ENCODE data around the gene MCEMP1.

MCEMP1 gene

GRCh38 chr19:7674010-7675005 is 2.6 kb upstream of the MCEMP1 start:
- Mint-ChIP-seq H3K4me3 (no peak overlapping the region), H3K27me3 (peaks cover 56% of the 10 kb centered on the region), H3K27ac (no peak overlapping the region), H3K9me3 (peaks cover 7% of the 10 kb centered on the region), H3K4me1 (peaks cover 48% of the 10 kb centered on the region), H3K36me3 (ENCODE audit: low read depth) (no peaks in the 10 kb centered on the region)
- ATAC-seq (peak; percentile 29), DNase-seq (peak; percentile 53)

- peaks cover 7% of the 10 kb centered on the region for H3K9me3 Mint-ChIP-seq
- no peak overlapping the region for H3K4me3 Mint-ChIP-seq
- DNase-seq (no peak), ATAC-seq (no peak)
- no peaks in the 10 kb centered on the region for H3K36me3 Mint-ChIP-seq (ENCODE audit: low read depth)
- H3K4me1 Mint-ChIP-seq = peaks cover 52% of the 10 kb centered on the region
- H3K27ac Mint-ChIP-seq = no peak overlapping the region
- peaks cover 46% of the 10 kb centered on the region for H3K27me3 Mint-ChIP-seq
These were observed 514 bp upstream of the MCEMP1 start for GRCh38 chr19:7676376-7676775.

GRCh38 chr19:7677669-7678311 is 900 bp downstream of the MCEMP1 start:
- no peak overlapping the region for H3K27ac Mint-ChIP-seq
- DNase-seq = no peak
- H3K4me3 Mint-ChIP-seq = no peak overlapping the region
- H3K36me3 Mint-ChIP-seq (ENCODE audit: low read depth) = peaks cover 7% of the 10 kb centered on the region
- peaks cover 61% of the 10 kb centered on the region for H3K4me1 Mint-ChIP-seq
- H3K27me3 Mint-ChIP-seq = peaks cover 42% of the 10 kb centered on the region
- peaks cover 7% of the 10 kb centered on the region for H3K9me3 Mint-ChIP-seq
- ATAC-seq = no peak

GRCh38 chr19:7678971-7679751 is 2.3 kb downstream of the MCEMP1 start:
- ATAC-seq (peak; percentile 53), DNase-seq (peak; percentile 61)
- Mint-ChIP-seq H3K9me3 (peaks cover 4% of the 10 kb centered on the region), H3K4me3 (peak overlapping the region; percentile 48), H3K36me3 (ENCODE audit: low read depth) (peaks cover 15% of the 10 kb centered on the region), H3K27me3 (peaks cover 36% of the 10 kb centered on the region), H3K4me1 (peaks cover 63% of the 10 kb centered on the region), H3K27ac (peak overlapping the region; percentile 74)

GRCh38 chr19:7679771-7680605 is 3.1 kb downstream of the MCEMP1 start:
- Mint-ChIP-seq H3K27me3 (peaks cover 32% of the 10 kb centered on the region), H3K4me1 (peaks cover 58% of the 10 kb centered on the region), H3K27ac (peak overlapping the region; percentile 74), H3K9me3 (no peaks in the 10 kb centered on the region), H3K4me3 (peak overlapping the region; percentile 85), H3K36me3 (ENCODE audit: low read depth) (peaks cover 15% of the 10 kb centered on the region)
- ATAC-seq (no peak), DNase-seq (no peak)

- peak; percentile 89 for DNase-seq
- H3K4me1 Mint-ChIP-seq = peaks cover 59% of the 10 kb centered on the region
- H3K27me3 Mint-ChIP-seq = peaks cover 30% of the 10 kb centered on the region
- H3K36me3 Mint-ChIP-seq (ENCODE audit: low read depth) = peaks cover 19% of the 10 kb centered on the region
- H3K9me3 Mint-ChIP-seq = no peaks in the 10 kb centered on the region
- peak; percentile 37 for ATAC-seq
- H3K27ac Mint-ChIP-seq = peak within 1 kb of the TSS; percentile 93
- H3K4me3 Mint-ChIP-seq = peak within 1 kb of the TSS; percentile 85
These were observed 3.9 kb downstream of the MCEMP1 start, which contains the start of gene TRAPPC5 for GRCh38 chr19:7680606-7681339. TRAPPC5 (plus strand) TSS chr19:7680833; CDS start chr19:7682254, 1,421 bp downstream.

- DNase-seq (peak; percentile 90), ATAC-seq (peak; percentile 53)
- Mint-ChIP-seq H3K27me3 (peaks cover 22% of the 10 kb centered on the region), H3K36me3 (ENCODE audit: low read depth) (peaks cover 19% of the 10 kb centered on the region), H3K27ac (peak overlapping the region; percentile 93), H3K4me1 (peaks cover 52% of the 10 kb centered on the region), H3K4me3 (peak overlapping the region; percentile 85), H3K9me3 (no peaks in the 10 kb centered on the region)
These were observed 4.7 kb downstream of the MCEMP1 start for GRCh38 chr19:7681340-7682174.

- Mint-ChIP-seq H3K4me3 (peak overlapping the region; percentile 85), H3K4me1 (peaks cover 46% of the 10 kb centered on the region), H3K27ac (no peak overlapping the region)
These were observed 5.4 kb downstream of the MCEMP1 start for GRCh38 chr19:7682175-7682855.

GRCh38 chr19:7685546-7686445 is 8.9 kb downstream of the MCEMP1 start:
- Mint-ChIP-seq H3K27ac (no peak overlapping the region), H3K4me1 (peaks cover 20% of the 10 kb centered on the region), H3K9me3 (no peaks in the 10 kb centered on the region), H3K36me3 (ENCODE audit: low read depth) (peaks cover 19% of the 10 kb centered on the region), H3K4me3 (no peak overlapping the region), H3K27me3 (no peaks in the 10 kb centered on the region)
- DNase-seq (no peak), ATAC-seq (no peak)

More at GRCh38 chr19:7682175-7682855, 5.4 kb downstream of the MCEMP1 start:
- DNase-seq = no peak
- Mint-ChIP-seq H3K27me3 (peaks cover 14% of the 10 kb centered on the region), H3K9me3 (no peaks in the 10 kb centered on the region), H3K36me3 (ENCODE audit: low read depth) (peaks cover 19% of the 10 kb centered on the region)
- ATAC-seq = no peak

GRCh38 chr19:7687177-7687576 is 10.3 kb downstream of the MCEMP1 start:
- peaks cover 14% of the 10 kb centered on the region for H3K4me1 Mint-ChIP-seq
- H3K9me3 Mint-ChIP-seq = no peaks in the 10 kb centered on the region
- H3K36me3 Mint-ChIP-seq (ENCODE audit: low read depth) = peaks cover 17% of the 10 kb centered on the region
- no peak overlapping the region for H3K27ac Mint-ChIP-seq
- ATAC-seq (no peak), DNase-seq (no peak)
- no peak overlapping the region for H3K4me3 Mint-ChIP-seq
- H3K27me3 Mint-ChIP-seq = no peaks in the 10 kb centered on the region

GRCh38 chr19:7689165-7689564 is 12.3 kb downstream of the MCEMP1 start:
- DNase-seq = no peak

More at GRCh38 chr19:7689165-7689564, 12.3 kb downstream of the MCEMP1 start:
- no peak overlapping the region for H3K27ac Mint-ChIP-seq
- no peaks in the 10 kb centered on the region for H3K27me3 Mint-ChIP-seq
- ATAC-seq = no peak
- peaks cover 7% of the 10 kb centered on the region for H3K4me1 Mint-ChIP-seq
- H3K9me3 Mint-ChIP-seq = no peaks in the 10 kb centered on the region
- H3K36me3 Mint-ChIP-seq (ENCODE audit: low read depth) = peaks cover 5% of the 10 kb centered on the region
- H3K4me3 Mint-ChIP-seq = no peak overlapping the region

Data from activated naive CD8-positive, alpha-beta T cell treated with anti-CD3 and anti-CD28 coated beads, Interleukin-2, amount 50 U/mL, for 24 hours (primary cell).